Measurements from ENCODE around the gene PPP1R37. TPM values are rescaled to one million over a fixed set of nuclear protein-coding genes. Genes with fewer than 3 reads are reported as not detected.

The PPP1R37 gene
- total and polyA plus RNA-seq, 2 of the 13 experiments (the other 11 are each of a cell fraction or from before 2014, with no cell fraction given), result 9.0 to 14.3 TPM

DNA sequence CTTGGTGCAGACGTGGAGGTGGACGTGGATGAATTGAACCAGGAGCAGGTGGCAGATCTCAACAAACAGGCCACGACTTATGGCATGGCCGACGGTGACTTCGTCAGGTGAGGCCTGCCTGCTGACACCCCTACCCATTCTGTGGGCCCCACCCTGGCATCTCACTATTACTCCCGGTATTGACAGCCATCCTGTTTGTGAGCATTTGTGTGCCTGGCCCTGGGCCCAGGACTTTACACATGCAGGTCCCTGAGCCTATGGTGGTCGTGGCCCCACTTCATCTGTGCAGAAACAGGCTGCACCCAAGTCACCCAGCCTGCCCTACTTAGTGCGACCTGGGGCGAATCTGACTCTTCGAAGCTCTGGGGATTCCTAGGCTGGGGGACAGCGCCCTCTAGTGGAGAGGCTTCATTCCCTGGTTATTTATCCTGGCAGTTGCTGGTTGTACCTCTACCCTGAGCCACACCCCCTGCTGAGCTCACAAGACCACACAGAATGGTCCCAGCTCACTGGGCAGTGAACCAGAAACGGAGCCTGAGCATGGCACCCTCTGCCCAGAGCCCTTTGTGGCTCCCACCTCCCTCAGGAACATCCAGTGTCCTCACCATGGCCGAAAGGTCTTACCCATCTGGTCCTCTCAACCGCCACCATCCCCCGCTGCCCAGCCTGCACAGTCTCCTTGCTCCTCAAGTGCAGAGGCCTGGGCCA lies 33.6 kb upstream of the PPP1R37 start (continued):
- TF ChIP-seq GABPA (IDR thresholded peaks at IDR 0.05; ENCODE audit: low read depth, low read length) (no peak), GABPA (CRISPR knock-in tag; IDR thresholded peaks at IDR 0.05; ENCODE audit: low read depth) (peak; percentile 19; the same call in 1 of the 2 replicates), MIXL1 (CRISPR knock-in tag; IDR thresholded peaks at IDR 0.05) (0 out of 2 replicates have a peak, but pooled peaks have one; percentile 22), CTCF (CRISPR knock-in tag; IDR thresholded peaks at IDR 0.05) (peak; percentile 95), TSC22D2 (CRISPR knock-in tag; IDR thresholded peaks at IDR 0.05; ENCODE audit: borderline replicate concordance) (0 out of 2 replicates have a peak, but pooled peaks have one; percentile 23), ZNF589 (CRISPR knock-in tag; conservative IDR thresholded peaks at IDR 0.05) (0 out of 2 replicates have a peak, but pooled peaks have one; percentile 35), THAP11 (CRISPR knock-in tag; IDR thresholded peaks at IDR 0.05) (peak; percentile 38; the same call in 1 of the 2 replicates)
- TF ChIP-seq, protein P1, sequence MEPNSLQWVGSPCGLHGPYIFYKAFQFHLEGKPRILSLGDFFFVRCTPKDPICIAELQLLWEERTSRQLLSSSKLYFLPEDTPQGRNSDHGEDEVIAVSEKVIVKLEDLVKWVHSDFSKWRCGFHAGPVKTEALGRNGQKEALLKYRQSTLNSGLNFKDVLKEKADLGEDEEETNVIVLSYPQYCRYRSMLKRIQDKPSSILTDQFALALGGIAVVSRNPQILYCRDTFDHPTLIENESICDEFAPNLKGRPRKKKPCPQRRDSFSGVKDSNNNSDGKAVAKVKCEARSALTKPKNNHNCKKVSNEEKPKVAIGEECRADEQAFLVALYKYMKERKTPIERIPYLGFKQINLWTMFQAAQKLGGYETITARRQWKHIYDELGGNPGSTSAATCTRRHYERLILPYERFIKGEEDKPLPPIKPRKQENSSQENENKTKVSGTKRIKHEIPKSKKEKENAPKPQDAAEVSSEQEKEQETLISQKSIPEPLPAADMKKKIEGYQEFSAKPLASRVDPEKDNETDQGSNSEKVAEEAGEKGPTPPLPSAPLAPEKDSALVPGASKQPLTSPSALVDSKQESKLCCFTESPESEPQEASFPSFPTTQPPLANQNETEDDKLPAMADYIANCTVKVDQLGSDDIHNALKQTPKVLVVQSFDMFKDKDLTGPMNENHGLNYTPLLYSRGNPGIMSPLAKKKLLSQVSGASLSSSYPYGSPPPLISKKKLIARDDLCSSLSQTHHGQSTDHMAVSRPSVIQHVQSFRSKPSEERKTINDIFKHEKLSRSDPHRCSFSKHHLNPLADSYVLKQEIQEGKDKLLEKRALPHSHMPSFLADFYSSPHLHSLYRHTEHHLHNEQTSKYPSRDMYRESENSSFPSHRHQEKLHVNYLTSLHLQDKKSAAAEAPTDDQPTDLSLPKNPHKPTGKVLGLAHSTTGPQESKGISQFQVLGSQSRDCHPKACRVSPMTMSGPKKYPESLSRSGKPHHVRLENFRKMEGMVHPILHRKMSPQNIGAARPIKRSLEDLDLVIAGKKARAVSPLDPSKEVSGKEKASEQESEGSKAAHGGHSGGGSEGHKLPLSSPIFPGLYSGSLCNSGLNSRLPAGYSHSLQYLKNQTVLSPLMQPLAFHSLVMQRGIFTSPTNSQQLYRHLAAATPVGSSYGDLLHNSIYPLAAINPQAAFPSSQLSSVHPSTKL (CRISPR knock-in tag; IDR thresholded peaks at IDR 0.05), result peak; percentile 35; the same call in 1 of the 2 replicates

Measured in HepG2 (cell line).